HCT116 (cell line): ENCODE data around the gene PLPPR2.
"Not testable (repeated sequence)": the region's sequence is repeated elsewhere in the genome, so short reads cannot be mapped to it uniquely, and the experiment has no call there.

Source experiments
- CEBPB ChIP-seq: IDR thresholded peaks from 2 replicates; pipeline ENCODE4 v1.6.1; 2012; ENCODE audit warnings: low read depth
- CTCF ChIP-seq, 3 experiments: fragments of 200-600 bp in 1 of 3; sonication (generic) in 1 of 3; IDR thresholded peaks in 2 of 3; conservative IDR thresholded peaks in 1 of 3; 2 replicates each; pipeline ENCODE4 v1.5.1; 2012 to 2017; ENCODE audit warnings: low read depth in 2 of 3, low read length in 2 of 3, antibody characterized with exemption in 1 of 3, borderline replicate concordance in 1 of 3, control low read depth in 1 of 3, mild to moderate bottlenecking in 1 of 3, mixed read lengths in 1 of 3, mixed run types in 1 of 3, moderate library complexity in 1 of 3; ENCODE audit not compliant: insufficient read depth in 1 of 3
- EZH2phosphoT487 ChIP-seq: fragments of 200-600 bp; IDR thresholded peaks from 2 replicates; pipeline ENCODE4 v1.6.1; 2018; ENCODE audit warnings: antibody characterized with exemption, borderline replicate concordance
- MAX ChIP-seq: IDR thresholded peaks from 2 replicates; pipeline ENCODE4 v1.6.1; 2012
- POLR2AphosphoS5 ChIP-seq: IDR thresholded peaks from 2 replicates; pipeline ENCODE4 v1.6.1; 2011; ENCODE audit warnings: mild to moderate bottlenecking, low read depth, low read length, moderate library complexity
- RAD21 ChIP-seq: IDR thresholded peaks from 2 replicates; pipeline ENCODE4 v1.6.1; 2012; ENCODE audit warnings: low read depth, mild to moderate bottlenecking
- REST ChIP-seq: IDR thresholded peaks from 2 replicates; pipeline ENCODE4 v1.6.1; 2012; ENCODE audit warnings: low read depth
- YY1 ChIP-seq: IDR thresholded peaks from 2 replicates; pipeline ENCODE4 v1.6.1; 2011; ENCODE audit warnings: low read length, low read depth, moderate library complexity, mild to moderate bottlenecking; ENCODE audit not compliant: insufficient replicate concordance; ENCODE audit errors: extremely low read depth

- TF ChIP-seq POLR2AphosphoS5; RAD21; CTCF (IDR thresholded peaks at IDR 0.05 in 2 of 3, conservative IDR thresholded peaks at IDR 0.05 in 1 of 3; ENCODE audit: borderline replicate concordance in 1 of 3, insufficient read depth in 1 of 3, low read depth in 2 of 3, low read length in 2 of 3); MAX; CEBPB; EZH2phosphoT487; REST; YY1: not testable (repeated sequence)
Observed at GRCh38 chr19:11320278-11320995, 34.8 kb upstream of the PLPPR2 start.
